ENCODE data around the gene CEACAM19.

- TF ChIP-seq USF2 (IDR thresholded peaks at IDR 0.05; ENCODE audit: low read depth, low read length) (no peak), POLR2A (IDR thresholded peaks at IDR 0.05; ENCODE audit: low read depth, low read length) (no peak), CTCF (conservative IDR thresholded peaks at IDR 0.05; ENCODE audit: low read depth, low read length) (no peak), RFX5 (IDR thresholded peaks at IDR 0.05; ENCODE audit: low read depth, low read length) (no peak), CHD1 (IDR thresholded peaks at IDR 0.05; ENCODE audit: low read depth, low read length) (no peak)
These were observed 9.4 kb upstream of the CEACAM19 start for GRCh38 chr19:44661904-44662303.

Data from IMR-90 (cell line).